Measurements from ENCODE around the gene FADS1. TPM values are rescaled to one million over a fixed set of nuclear protein-coding genes. Genes with fewer than 3 reads are reported as not detected.
A peak's percentile ranks its signal among the peaks of the same experiment; 100 is the strongest.

The FADS1 gene
- polyA plus RNA-seq, 10 donors = 17.4 to 32.3 (median 23.3) TPM

GRCh38 chr11:61764606-61765260 lies 52.1 kb downstream of the FADS1 start:
- DNase-seq = no peak

GRCh38 chr11:61763930-61764605 lies 52.7 kb downstream of the FADS1 start:
- DNase-seq = no peak

- DNase-seq = peak in 1 of 3 donors; percentile 54
Measured at GRCh38 chr11:61762798-61763197, 54.0 kb downstream of the FADS1 start.

DNA sequence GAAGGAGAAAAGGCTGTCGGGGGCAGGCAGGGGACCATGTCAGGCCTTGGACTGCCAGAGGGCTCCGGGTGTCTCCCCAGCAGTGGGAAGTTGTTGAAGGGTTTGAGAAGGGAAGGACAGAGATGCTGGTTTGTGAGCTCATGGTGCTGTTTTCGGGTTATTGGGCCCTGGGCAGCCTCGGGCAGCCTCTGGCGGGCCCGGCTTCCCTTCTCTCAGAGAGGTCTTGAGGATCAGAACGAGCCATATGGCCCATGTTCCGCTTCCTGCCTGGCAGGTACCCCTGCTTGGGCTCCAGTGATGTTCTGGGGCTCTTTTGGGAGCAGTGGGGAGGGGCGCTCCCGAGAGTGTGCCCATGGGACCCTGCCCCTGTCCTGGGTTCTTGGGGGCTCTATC lies 54.6 kb downstream of the FADS1 start:
- DNase-seq = no peak

- no peak for DNase-seq
Measured at GRCh38 chr11:61761440-61762222, 55.2 kb downstream of the FADS1 start.

- DNase-seq = no peak
Measured at GRCh38 chr11:61760946-61761345, 55.9 kb downstream of the FADS1 start.

DNA sequence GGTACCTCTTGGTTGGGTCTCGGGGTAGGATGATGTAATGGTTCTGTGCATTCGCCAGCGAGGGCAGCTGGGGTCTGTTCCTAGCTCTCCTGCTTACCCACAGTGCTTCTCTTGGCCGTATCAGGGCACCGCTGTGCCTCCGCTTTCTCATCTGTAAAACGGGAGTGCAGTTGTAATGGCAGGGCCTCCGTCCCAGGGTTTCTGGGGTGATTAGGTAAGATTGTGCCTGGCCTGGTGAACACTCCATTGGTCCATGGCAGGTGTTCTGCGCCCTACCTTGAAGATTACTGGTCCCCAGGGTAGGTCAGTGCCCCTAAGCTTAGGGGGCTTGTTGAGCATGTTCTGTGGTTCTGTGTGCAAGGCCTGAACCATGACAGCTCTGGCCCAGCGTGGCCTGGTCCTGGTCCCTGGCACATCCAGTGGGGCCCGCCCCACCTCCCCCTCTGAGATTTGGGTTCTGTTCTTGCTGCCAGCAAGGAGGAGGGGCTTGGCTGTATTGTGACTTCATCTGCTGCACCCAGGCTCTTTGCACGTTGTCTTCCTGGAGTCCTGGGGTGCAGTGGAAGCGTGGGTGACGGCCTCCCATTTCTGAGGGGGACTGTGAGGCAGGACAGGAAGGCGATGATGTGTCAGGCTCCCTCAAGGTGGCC lies 59.5 kb downstream of the FADS1 start:
- no peak for DNase-seq

DNA sequence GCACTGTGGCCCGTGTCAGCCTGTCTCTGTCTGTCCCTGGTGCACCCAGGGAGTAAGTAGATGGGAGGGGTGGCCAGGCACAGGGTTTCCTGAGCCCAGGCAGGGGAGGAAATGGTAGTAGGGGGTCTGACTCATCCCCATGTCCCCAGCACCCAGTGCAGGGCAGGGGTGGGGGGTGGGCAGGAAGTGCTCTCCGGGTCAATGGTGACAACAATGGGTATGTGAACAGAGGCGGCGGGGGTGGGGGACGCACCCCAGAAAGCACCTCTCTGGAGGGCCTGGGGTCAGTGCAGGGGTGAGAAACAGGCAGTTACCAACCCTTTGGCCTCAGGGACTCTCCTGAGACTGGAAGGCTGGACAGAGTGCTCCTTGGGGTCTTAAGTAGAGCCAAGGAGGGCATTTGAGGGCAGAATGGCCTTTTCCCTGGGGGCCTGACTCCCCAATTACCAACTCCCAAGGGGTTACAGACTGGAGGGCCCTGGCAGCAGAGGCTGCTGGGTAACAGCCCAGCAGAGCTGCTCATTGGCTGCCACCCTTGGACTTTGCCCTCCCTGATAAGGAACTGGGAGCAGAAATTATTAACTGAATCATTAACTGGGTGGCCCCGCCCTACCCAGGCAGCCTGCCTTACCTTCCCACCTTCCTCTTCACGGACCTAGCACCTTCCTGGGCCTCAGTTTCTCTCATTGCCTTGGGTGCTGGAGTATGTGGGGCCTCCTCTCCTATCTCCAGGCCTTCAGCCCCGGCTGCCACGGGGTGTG lies 60.2 kb downstream of the FADS1 start:
- DNase-seq = no peak

DNA sequence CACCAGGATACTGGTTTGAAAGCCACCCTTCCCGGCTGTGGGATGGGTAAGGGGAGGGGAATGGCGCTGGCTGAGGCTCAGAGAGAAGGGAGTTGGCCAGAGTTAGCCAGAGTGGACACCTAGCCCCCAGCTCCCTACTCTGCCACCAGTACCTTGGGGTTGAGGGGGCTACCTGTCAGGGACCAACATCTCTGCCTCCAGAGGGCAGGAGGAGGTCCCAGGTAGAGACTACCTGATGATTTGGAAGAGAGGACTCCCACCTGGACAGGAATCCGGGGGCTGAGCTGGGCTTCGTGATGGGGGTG lies 60.7 kb downstream of the FADS1 start:
- DNase-seq = no peak

GRCh38 chr11:61754534-61755482 lies 62.0 kb downstream of the FADS1 start:
- no peak for DNase-seq

- DNase-seq = no peak
Measured at GRCh38 chr11:61753672-61754071, 63.1 kb downstream of the FADS1 start.

GRCh38 chr11:61752925-61753521 lies 63.8 kb downstream of the FADS1 start:
- no peak for DNase-seq

GRCh38 chr11:61752117-61752924 lies 64.5 kb downstream of the FADS1 start, which contains the start of gene MYRF:
MYRF (plus strand) TSS chr11:61752636; CDS start chr11:61752745, 109 bp downstream.
- peak in 2 of 3 donors; percentile 34 to 58 for DNase-seq

GRCh38 chr11:61751384-61751783 lies 65.4 kb downstream of the FADS1 start:
- no peak for DNase-seq

DNA sequence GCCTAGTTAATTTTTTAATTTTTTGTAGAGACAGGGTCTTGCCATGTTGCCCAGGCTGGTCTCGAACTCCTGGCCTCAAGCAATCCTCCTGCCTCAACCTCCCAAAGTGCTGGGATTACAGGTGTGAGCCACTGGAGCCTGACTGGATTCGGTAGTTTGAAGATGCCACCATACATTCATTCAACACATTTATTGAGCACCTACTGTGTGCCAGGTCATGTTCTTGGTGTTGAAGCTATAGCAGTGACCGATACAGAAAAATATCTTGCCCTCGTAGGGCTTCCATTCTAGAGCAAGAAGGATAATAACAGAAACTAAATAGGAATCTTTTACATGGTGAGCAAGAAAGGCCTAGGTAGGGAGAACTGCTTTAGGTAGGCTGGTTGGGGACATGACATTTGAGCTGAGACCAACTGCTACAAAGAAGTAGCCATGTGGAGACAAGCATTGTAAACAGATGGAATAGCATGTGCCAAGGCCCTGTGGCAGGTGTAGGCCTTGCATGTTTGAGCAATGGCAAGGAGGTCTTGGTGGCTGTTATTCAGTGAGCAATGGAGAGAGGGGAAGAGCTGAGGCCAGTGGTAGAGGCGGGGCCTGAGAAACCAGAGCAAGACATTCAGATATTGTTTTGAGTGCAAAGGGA lies 66.1 kb downstream of the FADS1 start:
- DNase-seq = no peak
